Spleen (tissue), 7 donors: Measurements from ENCODE around the gene CATSPERD.

Experiments used
- CTCF ChIP-seq, 11 experiments: fragments of 200-600 bp in 7 of 11; fragments of 450-650 bp in 4 of 11; sonication (generic) in 4 of 11; IDR thresholded peaks in 8 of 11; conservative IDR thresholded peaks in 3 of 11; 1 replicate in 7 of 11; 2 replicates in 4 of 11; pipeline versions ENCODE4 v1.4.0 to v1.8.0; 2016 to 2021; ENCODE audit warnings: antibody characterized with exemption in 11 of 11, inconsistent platforms in 4 of 11, mild to moderate bottlenecking in 1 of 11
- POLR2A ChIP-seq, 3 donors: fragments of 450-650 bp; IDR thresholded peaks; one replicate each; pipeline ENCODE4 v1.5.1; 2017; ENCODE audit warnings: antibody characterized with exemption in 3 of 3, mild to moderate bottlenecking in 1 of 3
- donor health status: DM: no; HTN: no; CAD: no; lungs with moderate emphysema.
- donor health status: DM: no; HTN: no; CAD: no.
- donor health status: DM: no; HTN: no; CAD: no.

GRCh38 chr19:5694167-5694955 is 26.1 kb upstream of the CATSPERD start:
- TF ChIP-seq CTCF (IDR thresholded peaks at IDR 0.05 in 8 of 11, conservative IDR thresholded peaks at IDR 0.05 in 3 of 11) (no peak), POLR2A (IDR thresholded peaks at IDR 0.05) (no peak)
